Small intestine (tissue), 7 donors: ENCODE measurements around the gene COL16A1. TPM values are rescaled to one million over a fixed set of nuclear protein-coding genes. Genes with fewer than 3 reads are reported as not detected.

ENCODE experiments used
- DNase-seq, 2 donors: peaks; one replicate each; pipeline versions ENCODE4 v3.0.0 to v3.0.0-alpha.2; 2013
- FAIRE-seq: peaks from 2 replicates; lab custom pipeline; 2012; peaks lifted over from hg19 to GRCh38; lab: Jason Lieb, UNC
- H3K27ac ChIP-seq, 3 donors: one replicate each; pipeline ENCODE4 v1.5.1; 2013; ENCODE audit warnings: low read length in 2 of 3, mild to moderate bottlenecking in 2 of 3, control low read depth in 1 of 3, inconsistent platforms in 1 of 3, low read depth in 1 of 3, moderate library complexity in 1 of 3
- H3K27me3 ChIP-seq, 3 donors: one replicate each; pipeline ENCODE4 v1.6.1; 2013; ENCODE audit warnings: low read length in 3 of 3, inconsistent platforms in 1 of 3; ENCODE audit not compliant: control insufficient read depth in 3 of 3, insufficient read depth in 3 of 3
- H3K36me3 ChIP-seq, 3 donors: one replicate each; pipeline ENCODE4 v1.6.1; 2013; ENCODE audit warnings: low read length in 3 of 3, inconsistent platforms in 1 of 3, low read depth in 1 of 3, mild to moderate bottlenecking in 1 of 3, moderate library complexity in 1 of 3; ENCODE audit not compliant: control insufficient read depth in 3 of 3, insufficient read depth in 2 of 3
- H3K4me1 ChIP-seq, 3 donors: one replicate each; pipeline ENCODE4 v1.6.1; 2013; ENCODE audit warnings: low read length in 2 of 3, inconsistent platforms in 1 of 3, low read depth in 1 of 3, mild to moderate bottlenecking in 1 of 3, moderate library complexity in 1 of 3; ENCODE audit not compliant: control insufficient read depth in 3 of 3, insufficient read depth in 2 of 3
- H3K4me3 ChIP-seq, 3 donors: one replicate each; pipeline ENCODE4 v1.5.1; 2013; ENCODE audit warnings: low read length in 3 of 3, control low read depth in 1 of 3, inconsistent platforms in 1 of 3, low read depth in 1 of 3, mild to moderate bottlenecking in 1 of 3, moderate library complexity in 1 of 3
- H3K9me3 ChIP-seq, 2 donors: one replicate each; pipeline ENCODE4 v1.6.1; 2013; ENCODE audit warnings: low read depth in 1 of 2, low read length in 1 of 2; ENCODE audit not compliant: control insufficient read depth in 2 of 2, insufficient read depth in 1 of 2
- WGBS, 3 donors: extraction: QIAGEN DNeasy Blood & Tissue Kit; methylation state at CpG; one replicate each; pipeline ENCODE4 v1.1.7; 2013; 5-methylcytosine and 5-hydroxymethylcytosine counted together
- polyA plus RNA-seq, 4 donors: library from polyadenylated mRNA; stranded (reverse) in 3 of 4; unstranded in 1 of 4; fragments of 200-250 nt in 3 of 4; fragments of 120-200 nt in 1 of 4; gene quantifications; one replicate each; pipeline versions ENCODE4 v1.2.1 to v1.2.3, GENCODE V29; 2013
- donor health status: healthy with polysubstance abuse.
- donor health status: control.
- donor health status: control.
- donor health status: Bipolar disorder and iron deficiency.
- donor health status: healthy.

Gene COL16A1
- polyA plus RNA-seq, 4 donors: 12.3 to 124 (median 16.7) TPM

DNA sequence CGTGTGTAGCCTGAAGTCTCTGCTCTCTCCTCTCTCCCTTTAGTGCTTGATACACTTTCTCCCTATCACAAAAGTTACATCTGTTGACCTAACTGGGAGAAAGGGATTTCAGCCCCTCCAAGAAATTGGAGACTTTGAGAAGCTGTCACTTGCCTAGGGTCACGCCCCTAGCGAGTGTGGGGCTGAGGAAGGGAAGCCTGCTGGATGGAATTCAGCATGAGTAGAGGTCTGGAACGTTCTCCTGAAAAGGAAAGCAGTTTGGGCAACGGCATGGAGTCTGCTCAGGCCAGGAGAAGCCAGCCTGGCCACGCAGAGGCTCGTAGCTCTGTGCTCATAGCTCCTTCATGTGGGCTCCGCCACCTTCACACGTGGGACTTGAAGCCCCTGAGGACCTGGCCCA, 22.4 kb downstream of the COL16A1 start:
- Histone ChIP-seq H3K27me3 (peaks cover 0 to 4% (median 0%) of the 10 kb centered on the region in 3 donors), H3K4me1 (peaks cover 0 to 24% (median 0%) of the 10 kb centered on the region in 3 donors), H3K4me3 (no peak overlapping the region), H3K9me3 (no peaks in the 10 kb centered on the region), H3K36me3 (peaks cover 0 to 77% (median 0%) of the 10 kb centered on the region in 3 donors), H3K27ac (no peak overlapping the region)
- no peak for DNase-seq
- no peak for FAIRE-seq
- WGBS, 3 donors: 72 to 76% (median 73%) methylated on average over 9 of the region's 9 CpGs

DNA sequence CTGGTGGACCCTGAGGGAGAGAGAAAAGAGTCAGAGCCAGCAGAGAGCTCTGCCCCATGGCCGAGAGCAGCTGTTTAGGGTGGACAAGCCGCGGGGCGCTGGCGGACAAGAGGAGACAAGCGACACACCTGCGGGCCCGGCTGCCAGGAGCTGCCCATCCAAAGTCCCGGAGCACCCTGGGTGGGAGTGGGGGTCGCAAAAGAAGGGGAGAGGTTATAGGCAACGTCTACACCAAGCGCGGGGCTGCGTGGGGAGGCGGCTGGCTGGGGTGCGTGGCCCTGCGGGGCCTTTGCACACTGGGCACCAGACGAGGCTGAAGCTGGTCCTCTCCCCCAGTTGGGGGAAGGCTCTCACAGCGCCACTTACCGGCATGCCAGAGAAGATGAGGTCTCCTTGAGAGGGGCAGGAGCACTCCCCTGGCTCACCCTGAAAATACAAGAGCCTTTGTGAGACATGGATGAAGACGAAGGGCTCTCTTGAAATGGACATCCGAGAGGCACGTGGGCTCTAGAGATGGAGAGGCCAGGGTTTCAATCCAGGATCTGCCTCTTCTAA, 24.1 kb downstream of the COL16A1 start:
- WGBS, 3 donors: 79 to 86% (median 81%) methylated on average over 20 to 23 of the region's 23 CpGs
- no peak for FAIRE-seq
- H3K4me3 ChIP-seq: no peak overlapping the region

DNA sequence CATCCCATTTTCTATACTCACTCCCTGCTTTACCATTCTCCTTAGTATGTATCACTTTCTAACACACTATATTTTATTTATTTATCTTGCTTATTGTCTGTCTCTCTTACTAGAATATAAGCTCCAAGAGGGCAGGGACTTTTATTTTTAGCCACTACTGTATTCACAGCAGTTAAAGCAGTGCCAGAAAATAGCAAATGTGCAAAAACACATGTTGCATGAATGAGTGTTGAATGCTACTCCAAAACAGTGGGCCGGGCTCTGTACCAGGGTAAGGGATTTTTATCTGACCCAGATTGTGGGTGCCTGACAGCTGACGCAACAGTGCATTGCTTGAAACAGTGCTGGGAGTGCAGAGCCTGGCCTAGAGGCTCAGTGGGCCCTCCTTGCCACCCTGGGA, 24.7 kb downstream of the COL16A1 start:
- Histone ChIP-seq H3K4me1 (peaks cover 0 to 11% (median 0%) of the 10 kb centered on the region in 3 donors), H3K27me3 (peaks cover 0 to 4% (median 0%) of the 10 kb centered on the region in 3 donors), H3K9me3 (no peaks in the 10 kb centered on the region), H3K36me3 (peaks cover 0 to 70% (median 0%) of the 10 kb centered on the region in 3 donors), H3K27ac (no peak overlapping the region), H3K4me3 (no peak overlapping the region)
- DNase-seq: no peak
- no peak for FAIRE-seq
- 39 to 44% (median 41%) methylated on average over 2 of the region's 2 CpGs for WGBS, 3 donors

More for the DNA sequence above, 24.1 kb downstream of the COL16A1 start:
- DNase-seq: no peak
- Histone ChIP-seq H3K27ac (no peak overlapping the region), H3K36me3 (peaks cover 0 to 71% (median 0%) of the 10 kb centered on the region in 3 donors), H3K4me1 (peaks cover 0 to 11% (median 0%) of the 10 kb centered on the region in 3 donors), H3K9me3 (no peaks in the 10 kb centered on the region), H3K27me3 (peaks cover 0 to 4% (median 0%) of the 10 kb centered on the region in 3 donors)

DNA sequence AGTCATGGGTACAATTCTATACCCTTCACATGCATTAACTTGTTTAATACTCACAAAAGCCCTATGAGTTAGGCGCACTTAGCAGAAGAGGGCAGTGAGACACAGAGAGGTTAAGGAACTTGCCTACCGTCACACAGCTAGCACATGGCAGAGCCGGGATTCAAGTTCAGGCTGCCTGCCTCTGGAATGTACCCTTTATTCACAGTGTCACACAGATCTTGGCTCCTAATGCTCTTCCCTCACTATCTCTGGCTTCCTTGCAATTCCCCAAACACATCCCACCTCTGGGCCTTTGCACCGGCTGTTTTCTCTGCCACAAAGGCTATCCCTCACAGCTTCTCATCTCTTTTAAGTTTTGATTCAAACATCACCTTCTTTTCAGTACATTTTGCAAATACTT, 25.1 kb downstream of the COL16A1 start:
- peaks cover 0 to 7% (median 0%) of the 10 kb centered on the region in 3 donors for H3K4me1 ChIP-seq
- H3K4me3 ChIP-seq: no peak overlapping the region
- peaks cover 0 to 70% (median 0%) of the 10 kb centered on the region in 3 donors for H3K36me3 ChIP-seq
- no peak for FAIRE-seq
- no peaks in the 10 kb centered on the region for H3K9me3 ChIP-seq
- H3K27me3 ChIP-seq: peaks cover 0 to 4% (median 0%) of the 10 kb centered on the region in 3 donors
- no peak for DNase-seq
- H3K27ac ChIP-seq: no peak overlapping the region
- WGBS, 3 donors: 80 to 95% (median 94%) methylated on average over 4 of the region's 4 CpGs

DNA sequence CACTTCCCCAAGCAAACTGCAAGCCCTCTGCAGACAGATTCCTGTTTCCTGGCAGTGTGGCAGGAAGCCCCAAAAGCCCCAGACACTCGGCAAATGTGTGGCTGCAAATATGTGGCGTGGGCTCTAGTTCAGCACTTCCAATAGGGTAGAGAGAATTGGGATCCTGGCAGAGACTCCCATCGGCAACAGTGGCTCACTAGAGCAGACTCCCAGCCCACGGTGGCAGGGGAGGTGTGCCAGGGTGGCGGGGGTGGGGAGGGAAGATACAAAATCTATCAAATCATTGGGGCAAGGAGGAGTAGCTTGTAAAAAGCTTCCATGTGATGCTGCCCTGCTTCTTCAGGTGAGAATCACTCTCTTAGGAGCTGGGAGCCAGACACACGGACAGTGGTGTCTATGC, 25.9 kb downstream of the COL16A1 start:
- DNase-seq (no peak), FAIRE-seq (no peak)
- H3K9me3 ChIP-seq: no peaks in the 10 kb centered on the region
- no peak overlapping the region for H3K27ac ChIP-seq
- 67 to 73% (median 73%) methylated on average over 6 of the region's 6 CpGs for WGBS, 3 donors
- H3K36me3 ChIP-seq: peaks cover 0 to 68% (median 0%) of the 10 kb centered on the region in 3 donors
- peaks cover 0 to 2% (median 0%) of the 10 kb centered on the region in 3 donors for H3K4me1 ChIP-seq
- H3K27me3 ChIP-seq: peaks cover 0 to 4% (median 0%) of the 10 kb centered on the region in 3 donors
- no peak overlapping the region for H3K4me3 ChIP-seq

DNA sequence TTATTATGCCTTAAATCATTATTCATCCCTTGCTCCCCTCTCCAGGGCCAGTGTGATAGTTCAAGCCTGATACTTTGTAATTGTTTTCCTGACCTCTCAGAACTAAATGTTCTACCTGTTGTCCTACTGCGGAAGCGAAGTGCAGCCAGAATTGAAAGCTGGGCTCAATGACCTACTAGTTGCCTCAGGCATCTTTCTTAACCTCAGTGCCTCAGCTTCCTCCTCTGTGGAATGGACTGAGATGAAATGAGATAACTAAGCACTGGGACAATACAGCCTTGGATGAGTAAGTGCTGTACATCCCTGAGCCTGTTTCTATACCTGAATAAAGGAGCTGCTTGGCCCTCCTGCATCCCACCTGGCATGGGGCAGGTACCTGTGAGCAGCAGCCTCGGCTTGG, 26.4 kb downstream of the COL16A1 start:
- Histone ChIP-seq H3K4me3 (no peak overlapping the region), H3K27ac (no peak overlapping the region), H3K27me3 (peaks cover 0 to 4% (median 0%) of the 10 kb centered on the region in 3 donors), H3K9me3 (no peaks in the 10 kb centered on the region), H3K36me3 (peaks cover 0 to 67% (median 0%) of the 10 kb centered on the region in 3 donors), H3K4me1 (no peaks in the 10 kb centered on the region)
- DNase-seq (no peak), FAIRE-seq (no peak)
- 78 to 94% (median 83%) methylated on average over 3 of the region's 3 CpGs for WGBS, 3 donors

DNA sequence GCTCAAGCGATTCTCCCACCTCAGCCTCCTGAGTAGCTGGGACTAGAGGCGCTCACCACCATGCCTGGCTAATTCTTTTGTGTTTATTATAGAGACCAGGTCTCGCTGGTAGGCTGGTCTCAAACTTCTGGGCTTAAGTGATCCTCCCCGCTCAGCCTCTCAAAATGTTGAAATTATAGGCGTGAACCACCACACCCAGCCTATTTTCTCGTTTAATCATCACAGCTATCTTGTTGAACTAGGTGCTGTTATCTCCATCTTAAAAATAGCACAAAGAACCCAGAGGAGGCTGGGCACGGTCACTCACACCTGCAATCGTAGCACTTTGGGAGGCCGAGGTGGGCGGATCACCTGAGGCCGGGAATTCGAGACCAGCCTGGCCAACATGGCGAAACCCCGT, 28.1 kb downstream of the COL16A1 start:
- peaks cover 0 to 69% (median 0%) of the 10 kb centered on the region in 3 donors for H3K36me3 ChIP-seq
- no peak for FAIRE-seq
- WGBS, 3 donors: 59 to 78% (median 62%) methylated on average over 14 of the region's 14 CpGs

DNA sequence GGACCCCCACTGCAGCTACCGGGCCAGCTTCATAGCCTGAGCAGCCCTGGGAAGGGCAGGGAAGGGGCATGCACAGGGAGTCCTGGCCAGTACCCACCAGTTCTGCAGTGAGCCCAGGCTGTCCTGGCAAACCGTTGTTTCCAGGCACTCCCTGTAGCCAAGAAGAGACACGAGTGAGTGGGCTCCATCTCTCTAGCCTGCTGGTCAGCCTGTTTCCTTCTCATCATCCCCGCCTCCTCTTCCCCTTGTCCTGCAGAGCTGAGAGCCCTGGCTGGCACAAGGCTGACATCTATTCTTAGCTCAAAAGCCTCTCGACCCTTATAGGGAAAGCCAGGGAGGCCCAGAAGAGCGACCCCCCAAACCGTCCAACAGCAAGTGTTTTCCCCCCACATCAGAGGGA, 28.7 kb downstream of the COL16A1 start:
- Histone ChIP-seq H3K9me3 (no peaks in the 10 kb centered on the region), H3K36me3 (peaks cover 0 to 68% (median 0%) of the 10 kb centered on the region in 3 donors), H3K27ac (no peak overlapping the region), H3K4me1 (peaks cover 0 to 16% (median 4%) of the 10 kb centered on the region in 3 donors), H3K4me3 (no peak overlapping the region), H3K27me3 (no peaks in the 10 kb centered on the region)
- no peak for FAIRE-seq
- 73 to 80% (median 75%) methylated on average over 7 of the region's 7 CpGs for WGBS, 3 donors
- DNase-seq: no peak

More for the DNA sequence above, 28.1 kb downstream of the COL16A1 start:
- peaks cover 0 to 10% (median 0%) of the 10 kb centered on the region in 3 donors for H3K4me1 ChIP-seq
- H3K4me3 ChIP-seq: no peak overlapping the region
- no peaks in the 10 kb centered on the region for H3K27me3 ChIP-seq
- H3K9me3 ChIP-seq: no peaks in the 10 kb centered on the region
- no peak for DNase-seq
- H3K27ac ChIP-seq: no peak overlapping the region
